Left ventricle myocardium superior (tissue), 1 donor: ENCODE results near the gene DSCAM. TPM values are rescaled to one million over a fixed set of nuclear protein-coding genes. Genes with fewer than 3 reads are reported as not detected.

Experiments
- ATAC-seq: fragments of 200-7000 bp; cut with Tn5 transposase; one replicate; pipeline ENCODE4 v1.9.1; 2020; ENCODE audit warnings: mild to moderate bottlenecking, moderate library complexity
- DNase-seq: peaks from one replicate; pipeline ENCODE4 v3.0.0-alpha.2; 2020
- intact Hi-C: fragments of 100-400 bp; cut with micrococcal nuclease; formaldehyde crosslinking; loops from one replicate; pipeline ENCODE4 v1.11.0; 2022
- microRNA-seq: library from miRNA; unstranded; fragments of <30 nt; microRNA quantifications from one replicate; pipeline ENCODE4 v1.2.0, GENCODE V29; 2020; ENCODE audit warnings: borderline number of aligned reads
- total RNA-seq: library from RNA; stranded (reverse); fragmentation: NEBNext Ultra II Directional; extraction: Animal tissue kit (Norgen Biotek cat#: 25700); gene quantifications from one replicate; pipeline ENCODE4 v1.2.1, GENCODE V29; 2021
- donor health status: DM: no; HTN: yes; CAD: no; lungs with severe emphysema.

DSCAM gene
- total RNA-seq, 1 donor from 2014 or later: not detected

GRCh38 chr21:39972976-39973770 is 873.8 kb downstream of the DSCAM start:
- no peak for DNase-seq
- intact Hi-C loops: no loop called here
- ATAC-seq: no peak

- DNase-seq (no peak), ATAC-seq (no peak)
- intact Hi-C loops: no loop called here
These were observed 874.5 kb downstream of the DSCAM start for GRCh38 chr21:39972471-39972870.

GRCh38 chr21:39971956-39972355 is 875.0 kb downstream of the DSCAM start:
- ATAC-seq (no peak), DNase-seq (no peak)
- intact Hi-C loops: no loop called here

- intact Hi-C loops: no loop called here
- DNase-seq (no peak), ATAC-seq (no peak)
These were observed 877.1 kb downstream of the DSCAM start for GRCh38 chr21:39969691-39970364.

- ATAC-seq (no peak), DNase-seq (no peak)
- intact Hi-C loops: no loop called here
These were observed 878.9 kb downstream of the DSCAM start for GRCh38 chr21:39968010-39968409.

- intact Hi-C loops: no loop called here
These were observed 880.2 kb downstream of the DSCAM start for GRCh38 chr21:39966786-39967185.

GRCh38 chr21:39965026-39965425 is 881.9 kb downstream of the DSCAM start:
- DNase-seq (no peak), ATAC-seq (no peak)
- intact Hi-C loops: no loop called here

More at GRCh38 chr21:39966786-39967185, 880.2 kb downstream of the DSCAM start:
- ATAC-seq (no peak), DNase-seq (no peak)

- intact Hi-C loops: no loop called here
- DNase-seq (no peak), ATAC-seq (no peak)
These were observed 885.7 kb downstream of the DSCAM start for GRCh38 chr21:39961251-39961650.

Small RNAs within 50 kb of the gene (microRNA-seq; reads per million reads assigned to microRNA genes)
- not detected for gene MIR4760
